Neutrophil (primary cell): ENCODE results near the gene DNASE1L1.

Experiments used
- H3K27ac ChIP-seq: fragments of 200-600 bp; sonication (generic); 2 replicates; pipeline ENCODE4 v1.5.1; 2016; ENCODE audit warnings: mild to moderate bottlenecking, moderate library complexity
- H3K27me3 ChIP-seq: fragments of 200-600 bp; sonication (generic); 2 replicates; pipeline ENCODE4 v1.6.0; 2016; ENCODE audit warnings: mild to moderate bottlenecking
- H3K36me3 ChIP-seq: fragments of 200-600 bp; sonication (generic); 2 replicates; pipeline ENCODE4 v1.5.1; 2017
- H3K4me1 ChIP-seq, 2 experiments: fragments of 200-600 bp in 1 of 2; sonication (generic) in 1 of 2; 1 replicate in 1 of 2; 2 replicates in 1 of 2; pipeline versions ENCODE4 v1.5.1 to v1.6.1; 2013 to 2016; ENCODE audit warnings: low read depth in 1 of 2, low read length in 1 of 2, mild to moderate bottlenecking in 1 of 2, moderate library complexity in 1 of 2; ENCODE audit not compliant: control insufficient read depth in 1 of 2, insufficient read depth in 1 of 2
- H3K4me3 ChIP-seq, 2 experiments: fragments of 200-600 bp in 1 of 2; sonication (generic) in 1 of 2; 1 replicate in 1 of 2; 2 replicates in 1 of 2; pipeline ENCODE4 v1.5.1; 2013 to 2016; ENCODE audit warnings: low read depth in 1 of 2, low read length in 1 of 2, mild to moderate bottlenecking in 1 of 2, moderate library complexity in 1 of 2
- H3K9me3 ChIP-seq: fragments of 200-600 bp; sonication (generic); 2 replicates; pipeline ENCODE4 v1.5.1; 2016
- CTCF ChIP-seq: fragments of 200-600 bp; sonication (generic); IDR thresholded peaks from 2 replicates; pipeline ENCODE4 v1.5.1; 2016; ENCODE audit warnings: antibody characterized with exemption

Gene DNASE1L1

GRCh38 chrX:154380153-154380552 is 28.9 kb downstream of the DNASE1L1 start:
- Histone ChIP-seq H3K27me3 (no peaks in the 10 kb centered on the region), H3K36me3 (no peaks in the 10 kb centered on the region), H3K27ac (peak overlapping the region; percentile 97), H3K4me3 (peak overlapping the region; percentile 64), H3K4me1 (peaks cover 23 to 25% of the 10 kb centered on the region in 2 experiments), H3K9me3 (no peaks in the 10 kb centered on the region)
- no peak for TF ChIP-seq CTCF

GRCh38 chrX:154379569-154379951 is 29.5 kb downstream of the DNASE1L1 start:
- Histone ChIP-seq H3K4me3 (peak overlapping the region; percentile 64), H3K36me3 (no peaks in the 10 kb centered on the region), H3K4me1 (peaks cover 25 to 28% of the 10 kb centered on the region in 2 experiments), H3K27me3 (no peaks in the 10 kb centered on the region), H3K27ac (peak overlapping the region; percentile 97), H3K9me3 (no peaks in the 10 kb centered on the region)
- TF ChIP-seq CTCF, result no peak

GRCh38 chrX:154378799-154379568 is 30.1 kb downstream of the DNASE1L1 start, which contains the start of gene EMD:
EMD (plus strand) TSS chrX:154379295; CDS start chrX:154379485, 190 bp downstream.
- TF ChIP-seq CTCF, result peak; percentile 87
- H3K36me3 ChIP-seq, result no peaks in the 10 kb centered on the region
- H3K27ac ChIP-seq, result peak within 1 kb of the TSS; percentile 97
- peaks cover 25 to 27% of the 10 kb centered on the region in 2 experiments for H3K4me1 ChIP-seq
- H3K9me3 ChIP-seq, result no peaks in the 10 kb centered on the region
- H3K4me3 ChIP-seq, result peak within 1 kb of the TSS; percentile 64 to 69
- no peaks in the 10 kb centered on the region for H3K27me3 ChIP-seq

GRCh38 chrX:154378059-154378798 is 30.8 kb downstream of the DNASE1L1 start:
- Histone ChIP-seq H3K27ac (peak overlapping the region; percentile 97), H3K36me3 (no peaks in the 10 kb centered on the region), H3K4me3 (peak overlapping the region; percentile 61 to 69), H3K9me3 (no peaks in the 10 kb centered on the region), H3K4me1 (peaks cover 33 to 35% of the 10 kb centered on the region in 2 experiments), H3K27me3 (no peaks in the 10 kb centered on the region)
- TF ChIP-seq CTCF, result no peak

GRCh38 chrX:154376774-154377173 is 32.3 kb downstream of the DNASE1L1 start:
- TF ChIP-seq CTCF, result no peak

More at GRCh38 chrX:154376774-154377173, 32.3 kb downstream of the DNASE1L1 start:
- no peaks in the 10 kb centered on the region for H3K9me3 ChIP-seq
- H3K4me1 ChIP-seq, result peaks cover 47 to 49% of the 10 kb centered on the region in 2 experiments
- H3K4me3 ChIP-seq, result no peak overlapping the region
- H3K27me3 ChIP-seq, result no peaks in the 10 kb centered on the region
- no peak overlapping the region for H3K27ac ChIP-seq
- no peaks in the 10 kb centered on the region for H3K36me3 ChIP-seq
